Calu3 (cell line): ENCODE data around the gene UGT1A10. TPM values are rescaled to one million over a fixed set of nuclear protein-coding genes. Genes with fewer than 3 reads are reported as not detected.

Source experiments
- BruUV-seq: library from RNA; stranded (reverse); fragments of 400-500 nt; replicated peaks from 2 replicates; lab custom pipeline; 2021; lab: Mats Ljungman, UMichigan
- CTCF ChIA-PET: fragments of 300-600 bp; sonication (Branson Sonifier 250); formaldehyde crosslinking; loops from one replicate; lab custom pipeline; 2022; ENCODE audit warnings: antibody characterized with exemption; lab: Charles Lee
- DNase-seq: peaks from one replicate; pipeline ENCODE4 v3.0.0; 2022
- H3K27ac Mint-ChIP-seq: one replicate; pipeline ENCODE4 v1.8.0; 2022; ENCODE audit warnings: mixed read lengths; ENCODE audit not compliant: unreplicated experiment
- H3K27me3 Mint-ChIP-seq: one replicate; pipeline ENCODE4 v1.8.0; 2022; ENCODE audit warnings: mixed read lengths; ENCODE audit not compliant: unreplicated experiment
- H3K36me3 Mint-ChIP-seq: one replicate; pipeline ENCODE4 v1.8.0; 2022; ENCODE audit warnings: mild to moderate bottlenecking, moderate library complexity, mixed read lengths; ENCODE audit not compliant: insufficient read depth, unreplicated experiment
- H3K4me1 Mint-ChIP-seq: one replicate; pipeline ENCODE4 v1.8.0; 2022; ENCODE audit warnings: mild to moderate bottlenecking, low read depth, mixed read lengths; ENCODE audit not compliant: unreplicated experiment
- H3K4me3 Mint-ChIP-seq: one replicate; pipeline ENCODE4 v1.8.0; 2022; ENCODE audit warnings: mild to moderate bottlenecking, low read depth, moderate library complexity, mixed read lengths; ENCODE audit not compliant: unreplicated experiment
- H3K9me3 Mint-ChIP-seq: one replicate; pipeline ENCODE4 v1.8.0; 2022; ENCODE audit warnings: low read depth, mixed read lengths; ENCODE audit not compliant: unreplicated experiment
- intact Hi-C: fragments of 100-400 bp; cut with micrococcal nuclease; formaldehyde crosslinking; loops from one replicate; pipeline ENCODE4 v1.10.0; 2022; ENCODE audit not compliant: unreplicated experiment
- total RNA-seq: library from RNA; stranded (reverse); gene quantifications from 2 replicates; pipeline ENCODE4 v1.2.3, GENCODE V29; 2022
- TF ChIP-seq, protein P1 (sequence below): fragments of 200-600 bp; IDR thresholded peaks from one replicate; pipeline ENCODE4 v1.8.0; 2022; ENCODE audit warnings: antibody characterized with exemption; ENCODE audit not compliant: unreplicated experiment

Gene UGT1A10
- total RNA-seq, 1 experiment from 2014 or later, result 107 TPM

DNA sequence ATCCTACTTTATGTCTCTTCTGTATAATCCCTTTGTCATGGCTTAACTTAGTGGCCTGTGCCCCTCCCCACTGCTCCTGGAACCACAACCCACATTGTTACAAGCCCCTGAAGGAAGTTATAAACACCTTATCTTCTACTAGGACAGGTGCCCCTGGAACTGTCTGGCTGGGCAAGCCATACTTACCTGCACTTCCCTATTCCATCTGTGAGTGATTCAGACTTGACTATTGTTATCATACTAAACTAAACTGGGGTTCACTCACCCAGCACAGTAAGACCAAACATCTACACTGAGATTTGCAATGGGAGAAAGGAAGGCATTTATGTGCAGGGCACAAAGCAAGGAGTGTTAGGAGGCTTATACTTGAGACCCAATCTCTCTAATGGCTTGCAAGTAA is 52.8 kb downstream of the UGT1A10 start:
- Mint-ChIP-seq H3K36me3 (peaks cover 36% of the 10 kb centered on the region), H3K4me3 (peak overlapping the region; percentile 81), H3K4me1 (peaks cover 63% of the 10 kb centered on the region), H3K9me3 (no peaks in the 10 kb centered on the region), H3K27me3 (no peaks in the 10 kb centered on the region), H3K27ac (peak overlapping the region; percentile 65)
- no TSS peak for BruUV-seq
- CTCF ChIA-PET, result interaction anchor here (1.5 kb wide), 1 partner anchor 17 kb away, joined by 4 read pairs; no protein-coding TSS in a partner anchor
- peak; percentile 8 for DNase-seq
- intact Hi-C loops, result no loop called here
- TF ChIP-seq, protein P1, sequence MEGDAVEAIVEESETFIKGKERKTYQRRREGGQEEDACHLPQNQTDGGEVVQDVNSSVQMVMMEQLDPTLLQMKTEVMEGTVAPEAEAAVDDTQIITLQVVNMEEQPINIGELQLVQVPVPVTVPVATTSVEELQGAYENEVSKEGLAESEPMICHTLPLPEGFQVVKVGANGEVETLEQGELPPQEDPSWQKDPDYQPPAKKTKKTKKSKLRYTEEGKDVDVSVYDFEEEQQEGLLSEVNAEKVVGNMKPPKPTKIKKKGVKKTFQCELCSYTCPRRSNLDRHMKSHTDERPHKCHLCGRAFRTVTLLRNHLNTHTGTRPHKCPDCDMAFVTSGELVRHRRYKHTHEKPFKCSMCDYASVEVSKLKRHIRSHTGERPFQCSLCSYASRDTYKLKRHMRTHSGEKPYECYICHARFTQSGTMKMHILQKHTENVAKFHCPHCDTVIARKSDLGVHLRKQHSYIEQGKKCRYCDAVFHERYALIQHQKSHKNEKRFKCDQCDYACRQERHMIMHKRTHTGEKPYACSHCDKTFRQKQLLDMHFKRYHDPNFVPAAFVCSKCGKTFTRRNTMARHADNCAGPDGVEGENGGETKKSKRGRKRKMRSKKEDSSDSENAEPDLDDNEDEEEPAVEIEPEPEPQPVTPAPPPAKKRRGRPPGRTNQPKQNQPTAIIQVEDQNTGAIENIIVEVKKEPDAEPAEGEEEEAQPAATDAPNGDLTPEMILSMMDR, result no peak

GRCh38 chr2:233689501-233689900 is 53.3 kb downstream of the UGT1A10 start:
- peaks cover 67% of the 10 kb centered on the region for H3K4me1 Mint-ChIP-seq
- H3K36me3 Mint-ChIP-seq, result peaks cover 41% of the 10 kb centered on the region
- no TSS peak for BruUV-seq

GRCh38 chr2:233690444-233690843 is 54.2 kb downstream of the UGT1A10 start:
- Mint-ChIP-seq H3K36me3 (peaks cover 49% of the 10 kb centered on the region), H3K27me3 (no peaks in the 10 kb centered on the region), H3K27ac (peak overlapping the region; percentile 65), H3K4me1 (peaks cover 77% of the 10 kb centered on the region), H3K9me3 (no peaks in the 10 kb centered on the region), H3K4me3 (peak overlapping the region; percentile 81)
- DNase-seq, result peak; percentile 38
- intact Hi-C loops, result loop anchor here (2.0 to 5.0 kb wide), 4 partner anchors 54 to 203 kb away; partner anchors contain the start of genes UGT1A1, UGT1A10 and USP40
- BruUV-seq, result no TSS peak
- CTCF ChIA-PET, result interaction anchor here (0.9 to 1.6 kb wide), 3 partner anchors 10 to 124 kb away, joined by 3 to 4 read pairs (median 4); partner anchors contain the start of gene USP40
- TF ChIP-seq, protein P1, result no peak

More at GRCh38 chr2:233689501-233689900, 53.3 kb downstream of the UGT1A10 start:
- H3K27ac Mint-ChIP-seq, result peak overlapping the region; percentile 65
- CTCF ChIA-PET, result interaction anchor here (1.5 kb wide), 1 partner anchor 16 kb away, joined by 4 read pairs; no protein-coding TSS in a partner anchor
- TF ChIP-seq, protein P1, result no peak
- H3K4me3 Mint-ChIP-seq, result peak overlapping the region; percentile 81
- no peak for DNase-seq
- intact Hi-C loops, result no loop called here
- H3K9me3 Mint-ChIP-seq, result no peaks in the 10 kb centered on the region
- no peaks in the 10 kb centered on the region for H3K27me3 Mint-ChIP-seq

- peaks cover 62% of the 10 kb centered on the region for H3K36me3 Mint-ChIP-seq
- CTCF ChIA-PET, result interaction anchor here (0.5 to 1.6 kb wide), 6 partner anchors 8 to 1085 kb away, joined by 3 to 7 read pairs (median 4); partner anchors contain the start of gene USP40
- peak overlapping the region; percentile 65 for H3K27ac Mint-ChIP-seq
- TF ChIP-seq, protein P1, result no peak
- DNase-seq, result peak; percentile 86
- intact Hi-C loops, result loop anchor here (2.0 to 5.0 kb wide), 4 partner anchors 55 to 204 kb away; partner anchors contain the start of genes UGT1A1, UGT1A10 and USP40
- peaks cover 83% of the 10 kb centered on the region for H3K4me1 Mint-ChIP-seq
- BruUV-seq, result TSS peak; percentile 56
- no peaks in the 10 kb centered on the region for H3K27me3 Mint-ChIP-seq
- no peaks in the 10 kb centered on the region for H3K9me3 Mint-ChIP-seq
- H3K4me3 Mint-ChIP-seq, result peak overlapping the region; percentile 81
These were observed 55.5 kb downstream of the UGT1A10 start for GRCh38 chr2:233691443-233692433.
